ENCODE measurements around the gene EPHA4. TPM values are rescaled to one million over a fixed set of nuclear protein-coding genes. Genes with fewer than 3 reads are reported as not detected.

EPHA4 gene
- total and polyA plus RNA-seq, 4 experiments from 2014 or later: 20.9 to 132 (median 79.9) TPM

DNA sequence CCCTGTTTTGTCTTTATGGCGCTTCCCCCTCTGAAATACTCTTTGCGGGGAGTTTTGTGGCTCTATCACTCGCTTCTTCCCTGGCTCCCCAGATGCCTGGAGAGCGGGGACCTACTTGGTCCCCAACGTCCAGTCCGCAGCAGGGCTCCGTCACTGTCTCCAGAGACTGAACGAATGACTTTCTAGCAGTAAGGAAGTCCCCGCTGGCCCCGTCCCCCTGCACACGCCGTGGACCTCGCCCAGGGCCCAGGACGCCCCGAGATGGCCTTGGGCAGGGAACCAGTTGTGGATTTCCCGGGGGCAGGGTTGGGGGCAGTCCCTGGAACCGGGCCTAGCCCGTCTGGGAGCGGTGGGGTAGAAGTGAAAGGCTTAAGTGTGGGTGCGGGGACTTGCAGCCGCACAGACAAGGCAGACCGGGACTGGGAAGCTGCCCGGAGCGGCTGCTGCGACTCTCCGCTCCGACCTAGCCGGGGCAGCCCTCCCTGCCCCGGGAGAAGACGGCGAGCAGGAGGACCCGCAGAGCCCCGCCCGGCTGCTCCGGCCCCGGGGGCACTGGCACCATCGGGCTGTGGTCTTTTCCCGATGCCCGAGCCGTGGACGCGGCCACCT, 821 bp upstream of the EPHA4 start:
- H3K4me3 ChIP-seq (ENCODE audit: low read length in 2 of 2): peak overlapping the region; percentile 69 to 90
- peaks cover 6% of the 10 kb centered on the region for H3K27me3 ChIP-seq (ENCODE audit: insufficient read depth, low read length)
- H3K36me3 ChIP-seq (ENCODE audit: insufficient read depth, low read length): no peaks in the 10 kb centered on the region
- DNase-seq: peak in 3 of 5 donors; percentile 44 to 57 (median 45)
- Mint-ChIP-seq H3K4me3 (peak overlapping the region; percentile 90 to 99 (median 96)), H3K36me3 (peaks cover 10 to 33% of the 10 kb centered on the region in 2 donors), H3K9me3 (no peaks in the 10 kb centered on the region), H3K27me3 (peaks cover 24 to 31% of the 10 kb centered on the region in 2 donors), H3K27ac (peak overlapping the region; percentile 85 to 94 (median 92)), H3K4me1 (peaks cover 27 to 47% (median 38%) of the 10 kb centered on the region in 4 donors)
- H3K9me3 ChIP-seq (ENCODE audit: control insufficient read depth in 1 of 2, low read length in 2 of 2): no peaks in the 10 kb centered on the region
- POLR2A ChIA-PET (ENCODE audit: partially characterized antibody): interaction anchor here (0.5 to 5.9 kb wide), 10 partner anchors 10 to 922 kb away, joined by 3 to 160 read pairs (median 5); no protein-coding TSS in a partner anchor
- peak overlapping the region; percentile 79 for H3K27ac ChIP-seq (ENCODE audit: low read depth, low read length)
- H3K4me1 ChIP-seq (ENCODE audit: insufficient read depth, low read length): peaks cover 39% of the 10 kb centered on the region
- CTCF ChIA-PET (ENCODE audit: partially characterized antibody): interaction anchor here (0.7 to 4.9 kb wide), 30 partner anchors 8 to 1836 kb away, joined by 3 to 46 read pairs (median 5); no protein-coding TSS in a partner anchor
- intact Hi-C loops (cut with micrococcal nuclease): loop anchor here (1.0 to 10.0 kb wide), 9 partner anchors 44 to 1976 kb away; partner anchors contain the start of gene STK11IP

DNA sequence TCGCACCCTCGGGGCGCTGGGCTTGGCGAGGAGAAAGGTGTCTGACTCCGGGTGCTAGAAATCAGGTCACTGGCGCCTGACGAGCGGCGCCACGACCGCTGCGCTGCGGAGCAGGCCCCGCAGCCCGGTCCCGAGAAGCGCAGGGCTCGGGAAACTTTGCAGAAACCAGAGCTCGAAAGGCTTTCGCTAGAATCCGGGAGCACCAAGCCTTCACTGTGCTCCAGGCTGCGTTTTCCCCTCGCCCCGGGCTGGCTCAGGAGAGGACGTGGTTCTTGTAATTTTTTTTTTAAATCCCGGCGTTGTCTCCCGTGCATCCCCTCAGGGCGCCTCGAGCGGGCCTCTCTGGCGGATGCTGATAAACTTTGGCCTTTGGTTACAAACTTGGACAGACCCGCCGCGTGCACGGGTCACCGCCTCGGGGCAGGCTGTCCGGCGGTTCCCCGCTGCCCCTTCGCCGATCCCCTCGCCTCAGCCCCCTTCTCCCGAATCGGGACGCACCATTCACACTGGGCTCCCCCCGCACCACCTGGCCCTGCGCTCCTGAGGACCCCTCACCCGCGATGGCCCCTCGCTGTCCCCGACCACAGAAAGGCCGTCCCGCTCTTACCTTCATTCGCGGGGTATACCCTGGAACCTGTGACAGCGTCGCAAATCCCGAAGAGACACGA, 419 bp downstream of the EPHA4 start:
- peaks cover 16 to 24% of the 10 kb centered on the region in 2 donors for H3K27me3 Mint-ChIP-seq
- Histone ChIP-seq H3K36me3 (ENCODE audit: insufficient read depth, low read length) (no peaks in the 10 kb centered on the region), H3K4me3 (ENCODE audit: low read length in 2 of 2) (peak overlapping the region; percentile 88 to 90), H3K27ac (ENCODE audit: low read depth, low read length) (peak overlapping the region; percentile 79), H3K27me3 (ENCODE audit: insufficient read depth, low read length) (peaks cover 6% of the 10 kb centered on the region), H3K9me3 (ENCODE audit: control insufficient read depth in 1 of 2, low read length in 2 of 2) (no peaks in the 10 kb centered on the region), H3K4me1 (ENCODE audit: insufficient read depth, low read length) (peaks cover 52% of the 10 kb centered on the region)
- CTCF ChIA-PET (ENCODE audit: partially characterized antibody): interaction anchor here (1.0 to 4.9 kb wide), 7 partner anchors 41 to 886 kb away, joined by 3 to 46 read pairs (median 6); no protein-coding TSS in a partner anchor
- intact Hi-C loops (cut with micrococcal nuclease): loop anchor here (1.0 to 10.0 kb wide), 6 partner anchors 43 to 1974 kb away; partner anchors contain the start of gene STK11IP
- POLR2A ChIA-PET (ENCODE audit: partially characterized antibody): interaction anchor here (0.6 to 5.9 kb wide), 17 partner anchors 9 to 148 kb away, joined by 3 to 160 read pairs (median 4); no protein-coding TSS in a partner anchor
- peaks cover 36 to 60% (median 49%) of the 10 kb centered on the region in 4 donors for H3K4me1 Mint-ChIP-seq
- peak overlapping the region; percentile 85 to 99 (median 95) for H3K27ac Mint-ChIP-seq
- H3K36me3 Mint-ChIP-seq: peaks cover 19 to 42% of the 10 kb centered on the region in 2 donors
- no peaks in the 10 kb centered on the region for H3K9me3 Mint-ChIP-seq
- peak in 1 of 5 donors; percentile 58 for DNase-seq
- peak overlapping the region; percentile 94 to 99 (median 96) for H3K4me3 Mint-ChIP-seq

DNA sequence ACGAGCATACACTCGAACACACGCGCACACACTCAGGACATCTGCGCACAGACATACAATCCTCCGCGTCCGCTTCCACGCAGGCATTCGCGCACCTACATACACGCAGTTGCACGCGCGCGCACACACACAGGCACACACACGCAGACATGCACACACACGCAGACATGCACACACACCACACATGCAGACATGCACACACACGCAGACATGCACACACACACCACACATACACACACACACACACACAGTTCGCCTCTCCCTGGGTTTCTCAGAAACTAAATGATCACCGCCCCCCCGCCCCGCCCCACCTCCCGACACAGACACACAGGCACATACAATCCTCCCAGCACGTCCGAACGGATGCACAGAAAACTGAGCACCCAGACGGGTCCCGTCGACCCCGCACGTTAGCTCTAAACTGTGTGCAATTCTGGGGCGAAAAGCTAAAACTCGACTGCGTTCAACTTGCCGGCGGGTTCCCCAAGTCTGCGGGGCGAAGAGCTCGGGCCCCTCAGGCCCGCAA, 1.0 kb downstream of the EPHA4 start:
- peak overlapping the region; percentile 85 to 99 (median 95) for H3K27ac Mint-ChIP-seq
- H3K27me3 Mint-ChIP-seq: peaks cover 12 to 19% of the 10 kb centered on the region in 2 donors
- no peaks in the 10 kb centered on the region for H3K9me3 Mint-ChIP-seq
- Histone ChIP-seq H3K4me1 (ENCODE audit: insufficient read depth, low read length) (peaks cover 57% of the 10 kb centered on the region), H3K27ac (ENCODE audit: low read depth, low read length) (peak overlapping the region; percentile 79), H3K36me3 (ENCODE audit: insufficient read depth, low read length) (no peaks in the 10 kb centered on the region), H3K9me3 (ENCODE audit: control insufficient read depth in 1 of 2, low read length in 2 of 2) (no peaks in the 10 kb centered on the region), H3K4me3 (ENCODE audit: low read length in 2 of 2) (peak overlapping the region; percentile 88 to 90), H3K27me3 (ENCODE audit: insufficient read depth, low read length) (peaks cover 6% of the 10 kb centered on the region)
- H3K4me1 Mint-ChIP-seq: peaks cover 39 to 66% (median 53%) of the 10 kb centered on the region in 4 donors
- ChIA-PET CTCF (ENCODE audit: partially characterized antibody) (interaction anchor here (1.0 to 4.9 kb wide), 4 partner anchors 41 to 137 kb away, joined by 3 to 46 read pairs (median 6); no protein-coding TSS in a partner anchor), POLR2A (ENCODE audit: partially characterized antibody) (interaction anchor here (0.6 to 5.9 kb wide), 15 partner anchors 9 to 148 kb away, joined by 3 to 160 read pairs (median 4); no protein-coding TSS in a partner anchor)
- peak; percentile 56 to 71 (median 60) for DNase-seq
- peak overlapping the region; percentile 94 to 99 (median 96) for H3K4me3 Mint-ChIP-seq
- intact Hi-C loops (cut with micrococcal nuclease): loop anchor here (5.0 to 10.0 kb wide), 4 partner anchors 149 to 1974 kb away; partner anchors contain the start of gene STK11IP
- peaks cover 19 to 42% of the 10 kb centered on the region in 2 donors for H3K36me3 Mint-ChIP-seq

DNA sequence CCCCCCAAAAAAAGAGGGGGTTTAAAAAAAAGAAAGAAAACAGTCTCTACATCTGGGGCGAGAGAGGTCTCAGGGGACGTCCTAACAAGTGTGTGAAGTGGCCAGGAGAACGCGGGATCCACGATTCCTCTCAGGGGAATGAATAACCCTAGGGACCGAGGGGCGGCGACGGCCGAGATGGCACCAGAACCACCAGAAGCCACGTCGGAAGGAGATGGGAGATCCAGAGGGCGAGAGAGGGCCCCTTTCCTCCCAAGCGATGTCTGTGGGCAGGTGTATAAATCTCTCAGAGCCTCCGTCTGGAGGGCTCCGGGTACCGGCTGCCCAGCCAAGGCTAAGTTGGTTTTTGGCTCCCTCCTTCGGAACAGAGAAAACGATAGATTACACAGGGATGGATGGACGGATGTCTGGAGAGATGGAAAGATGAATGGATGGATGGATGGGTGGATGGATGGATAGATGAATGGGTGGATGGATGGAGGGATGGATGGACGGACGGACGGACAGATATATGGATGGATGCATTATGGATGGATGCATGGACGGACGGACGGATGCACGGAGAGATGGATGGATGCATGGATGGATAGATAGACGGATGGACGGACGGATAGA, 1.7 kb downstream of the EPHA4 start:
- intact Hi-C loops (cut with micrococcal nuclease): loop anchor here (5.0 to 10.0 kb wide), 4 partner anchors 148 to 1973 kb away; partner anchors contain the start of gene STK11IP
- peaks cover 63% of the 10 kb centered on the region for H3K4me1 ChIP-seq (ENCODE audit: insufficient read depth, low read length)
- no peaks in the 10 kb centered on the region for H3K9me3 ChIP-seq (ENCODE audit: control insufficient read depth in 1 of 2, low read length in 2 of 2)
- peak overlapping the region; percentile 31 for H3K27ac ChIP-seq (ENCODE audit: low read depth, low read length)
- Mint-ChIP-seq H3K27me3 (peaks cover 9 to 17% of the 10 kb centered on the region in 2 donors), H3K27ac (peak overlapping the region; percentile 85 to 98 (median 94)), H3K36me3 (peaks cover 24 to 46% of the 10 kb centered on the region in 2 donors), H3K4me1 (peaks cover 46 to 72% (median 60%) of the 10 kb centered on the region in 4 donors), H3K4me3 (peak overlapping the region; percentile 94 to 99 (median 96)), H3K9me3 (no peaks in the 10 kb centered on the region)
- peak; percentile 29 to 55 (median 35) for DNase-seq
- ChIA-PET POLR2A (ENCODE audit: partially characterized antibody) (interaction anchor here (1.7 to 5.9 kb wide), 2 partner anchors 52 to 105 kb away, joined by 4 to 160 read pairs; no protein-coding TSS in a partner anchor), CTCF (ENCODE audit: partially characterized antibody) (no interaction called here)
- peak overlapping the region; percentile 88 to 90 for H3K4me3 ChIP-seq (ENCODE audit: low read length in 2 of 2)
- no peaks in the 10 kb centered on the region for H3K36me3 ChIP-seq (ENCODE audit: insufficient read depth, low read length)
- peaks cover 6% of the 10 kb centered on the region for H3K27me3 ChIP-seq (ENCODE audit: insufficient read depth, low read length)

- ChIA-PET POLR2A (ENCODE audit: partially characterized antibody) (interaction anchor here (5.9 kb wide), 1 partner anchor 52 kb away, joined by 160 read pairs; no protein-coding TSS in a partner anchor), CTCF (ENCODE audit: partially characterized antibody) (no interaction called here)
- Mint-ChIP-seq H3K27me3 (peaks cover 7 to 15% of the 10 kb centered on the region in 2 donors), H3K4me3 (peak overlapping the region; percentile 94 to 99 (median 96)), H3K4me1 (peaks cover 49 to 78% (median 63%) of the 10 kb centered on the region in 4 donors), H3K27ac (peak overlapping the region in 4 of 7 donors; percentile 10 to 97 (median 90)), H3K36me3 (peaks cover 24 to 49% of the 10 kb centered on the region in 2 donors), H3K9me3 (no peaks in the 10 kb centered on the region)
- Histone ChIP-seq H3K36me3 (ENCODE audit: insufficient read depth, low read length) (no peaks in the 10 kb centered on the region), H3K27ac (ENCODE audit: low read depth, low read length) (no peak overlapping the region), H3K4me1 (ENCODE audit: insufficient read depth, low read length) (peaks cover 68% of the 10 kb centered on the region), H3K27me3 (ENCODE audit: insufficient read depth, low read length) (peaks cover 6% of the 10 kb centered on the region), H3K9me3 (ENCODE audit: control insufficient read depth in 1 of 2, low read length in 2 of 2) (no peaks in the 10 kb centered on the region), H3K4me3 (ENCODE audit: low read length in 2 of 2) (peak overlapping the region in 1 of 2 donors; percentile 90)
- intact Hi-C loops (cut with micrococcal nuclease): loop anchor here (5.0 to 10.0 kb wide), 4 partner anchors 148 to 1973 kb away; partner anchors contain the start of gene STK11IP
- no peak for DNase-seq
Measured at GRCh38 chr2:221569871-221570270, 2.2 kb downstream of the EPHA4 start.

DNA sequence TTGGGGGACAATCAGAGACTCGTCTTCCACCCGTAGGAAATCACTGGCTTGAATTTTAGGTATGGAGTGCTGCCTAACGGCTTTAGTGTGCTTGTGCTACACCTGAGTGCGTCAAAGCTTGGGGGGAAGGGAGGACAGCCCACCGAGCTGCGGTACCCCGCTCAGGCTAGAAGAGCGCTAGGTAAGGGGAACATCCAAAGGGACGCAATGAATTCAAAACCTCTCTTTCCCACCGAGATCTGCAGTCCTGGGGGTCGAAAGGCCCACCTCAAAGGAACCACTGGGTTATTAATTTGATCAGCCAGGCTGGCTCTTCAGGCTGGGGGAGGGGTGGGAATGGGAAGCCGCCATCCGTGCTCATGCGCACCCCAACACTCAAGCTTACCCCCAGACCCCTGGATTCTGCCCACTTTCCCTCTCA, 2.7 kb downstream of the EPHA4 start:
- Histone ChIP-seq H3K4me3 (ENCODE audit: low read length in 2 of 2) (no peak overlapping the region), H3K36me3 (ENCODE audit: insufficient read depth, low read length) (no peaks in the 10 kb centered on the region), H3K9me3 (ENCODE audit: control insufficient read depth in 1 of 2, low read length in 2 of 2) (no peaks in the 10 kb centered on the region), H3K27me3 (ENCODE audit: insufficient read depth, low read length) (peaks cover 2% of the 10 kb centered on the region), H3K27ac (ENCODE audit: low read depth, low read length) (no peak overlapping the region), H3K4me1 (ENCODE audit: insufficient read depth, low read length) (peaks cover 73% of the 10 kb centered on the region)
- H3K27me3 Mint-ChIP-seq: peaks cover 3 to 11% of the 10 kb centered on the region in 2 donors
- H3K9me3 Mint-ChIP-seq: no peaks in the 10 kb centered on the region
- H3K27ac Mint-ChIP-seq: peak overlapping the region in 6 of 7 donors; percentile 10 to 70 (median 50)
- ChIA-PET POLR2A (ENCODE audit: partially characterized antibody) (interaction anchor here (5.9 kb wide), 1 partner anchor 51 kb away, joined by 160 read pairs; no protein-coding TSS in a partner anchor), CTCF (ENCODE audit: partially characterized antibody) (no interaction called here)
- peaks cover 52 to 82% (median 64%) of the 10 kb centered on the region in 4 donors for H3K4me1 Mint-ChIP-seq
- intact Hi-C loops (cut with micrococcal nuclease): no loop called here
- peaks cover 24 to 51% of the 10 kb centered on the region in 2 donors for H3K36me3 Mint-ChIP-seq
- DNase-seq: no peak
- H3K4me3 Mint-ChIP-seq: peak overlapping the region; percentile 55 to 99 (median 95)
